Breast epithelium (tissue), 3 donors: Measurements from ENCODE around the gene PYGL.

Experiments
- POLR2A ChIP-seq: fragments of 450-650 bp; IDR thresholded peaks from one replicate; pipeline ENCODE4 v1.6.1; 2016; ENCODE audit warnings: antibody characterized with exemption, mild to moderate bottlenecking, moderate library complexity
- TF ChIP-seq, protein P1 (sequence below), 3 donors: fragments of 450-650 bp; IDR thresholded peaks; one replicate each; pipeline ENCODE4 v1.5.1; 2016 to 2017; ENCODE audit warnings: antibody characterized with exemption in 3 of 3, mild to moderate bottlenecking in 3 of 3, moderate library complexity in 3 of 3

DNA sequence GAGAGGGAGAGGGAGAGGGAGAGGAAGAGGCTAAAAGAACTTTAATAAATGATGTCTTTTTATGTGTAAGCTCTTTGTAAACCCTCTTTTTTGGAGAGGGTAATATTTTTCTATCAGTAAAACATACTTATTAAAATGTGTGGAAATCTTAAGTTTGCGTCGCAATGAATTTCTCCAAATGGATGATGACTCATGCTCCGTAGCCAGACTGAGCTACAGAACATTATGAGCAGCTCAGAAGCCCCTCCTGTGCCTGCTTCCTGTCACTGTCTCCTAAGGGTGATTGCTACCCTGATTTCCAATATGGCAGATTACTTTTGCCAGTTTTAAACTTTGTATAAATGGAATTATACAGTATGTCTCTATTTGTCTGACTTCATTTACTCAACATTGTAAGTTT lies 13.0 kb upstream of the PYGL start:
- TF ChIP-seq, protein P1, sequence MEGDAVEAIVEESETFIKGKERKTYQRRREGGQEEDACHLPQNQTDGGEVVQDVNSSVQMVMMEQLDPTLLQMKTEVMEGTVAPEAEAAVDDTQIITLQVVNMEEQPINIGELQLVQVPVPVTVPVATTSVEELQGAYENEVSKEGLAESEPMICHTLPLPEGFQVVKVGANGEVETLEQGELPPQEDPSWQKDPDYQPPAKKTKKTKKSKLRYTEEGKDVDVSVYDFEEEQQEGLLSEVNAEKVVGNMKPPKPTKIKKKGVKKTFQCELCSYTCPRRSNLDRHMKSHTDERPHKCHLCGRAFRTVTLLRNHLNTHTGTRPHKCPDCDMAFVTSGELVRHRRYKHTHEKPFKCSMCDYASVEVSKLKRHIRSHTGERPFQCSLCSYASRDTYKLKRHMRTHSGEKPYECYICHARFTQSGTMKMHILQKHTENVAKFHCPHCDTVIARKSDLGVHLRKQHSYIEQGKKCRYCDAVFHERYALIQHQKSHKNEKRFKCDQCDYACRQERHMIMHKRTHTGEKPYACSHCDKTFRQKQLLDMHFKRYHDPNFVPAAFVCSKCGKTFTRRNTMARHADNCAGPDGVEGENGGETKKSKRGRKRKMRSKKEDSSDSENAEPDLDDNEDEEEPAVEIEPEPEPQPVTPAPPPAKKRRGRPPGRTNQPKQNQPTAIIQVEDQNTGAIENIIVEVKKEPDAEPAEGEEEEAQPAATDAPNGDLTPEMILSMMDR (IDR thresholded peaks at IDR 0.05): no peak
- no peak for TF ChIP-seq POLR2A
